K562 (cell line): Measurements from ENCODE around the gene CASKIN2. TPM values are rescaled to one million over a fixed set of nuclear protein-coding genes. Genes with fewer than 3 reads are reported as not detected.

Source experiments
- BRF1 ChIP-seq: IDR thresholded peaks from 3 replicates; pipeline ENCODE4 v1.6.1; 2011; ENCODE audit warnings: borderline replicate concordance, mild to moderate bottlenecking; ENCODE audit not compliant: insufficient read length; ENCODE audit errors: extremely low read depth
- CCAR2 ChIP-seq: fragments of 200-400 bp; formaldehyde crosslinking; IDR thresholded peaks from 2 replicates; pipeline ENCODE4 v1.6.1; 2017; ENCODE audit warnings: mild to moderate bottlenecking, low read depth, low read length
- CHCHD3 ChIP-seq: fragments of 250-450 bp; sonication (Bioruptor Pico); IDR thresholded peaks from 2 replicates; pipeline ENCODE4 v2.1.2; 2022; ENCODE audit warnings: mild to moderate bottlenecking
- ETV1 ChIP-seq: fragments of 450-650 bp; conservative IDR thresholded peaks from 2 replicates; pipeline ENCODE4 v1.6.1; 2016; ENCODE audit warnings: missing genetic modification characterization, control low read depth, low read depth, missing compliant biosample characterization
- GTF3C2 ChIP-seq: IDR thresholded peaks from 3 replicates; pipeline ENCODE4 v1.6.1; 2011; ENCODE audit warnings: borderline replicate concordance, mild to moderate bottlenecking, moderate library complexity; ENCODE audit not compliant: insufficient read length; ENCODE audit errors: extremely low read depth
- KAT7 ChIP-seq: sonication (generic); formaldehyde crosslinking; IDR thresholded peaks from 2 replicates; pipeline ENCODE4 v1.8.0; 2022; ENCODE audit warnings: missing genetic modification reagents, mild to moderate bottlenecking, borderline replicate concordance
- MBD2 ChIP-seq: sonication (generic); IDR thresholded peaks from 2 replicates; pipeline ENCODE4 v1.6.1; 2016; ENCODE audit warnings: low read depth, borderline replicate concordance
- NFIC ChIP-seq: fragments of 450-650 bp; IDR thresholded peaks from 2 replicates; pipeline ENCODE4 v1.6.1; 2017; ENCODE audit warnings: mild to moderate bottlenecking, inconsistent platforms
- NFIX ChIP-seq: fragments of 250-450 bp; sonication (Bioruptor Pico); IDR thresholded peaks from 2 replicates; pipeline ENCODE4 v1.4.0; 2020; ENCODE audit warnings: low read depth, mild to moderate bottlenecking, moderate library complexity
- PHTF2 ChIP-seq: fragments of 250-450 bp; sonication (Bioruptor Pico); IDR thresholded peaks from 2 replicates; pipeline ENCODE4 v1.5.0; 2021; ENCODE audit warnings: mild to moderate bottlenecking
- TOE1 ChIP-seq, 2 experiments: fragments of 450-650 bp in 1 of 2; sonication (generic) in 1 of 2; formaldehyde crosslinking in 1 of 2; IDR thresholded peaks; 2 replicates each; pipeline versions ENCODE4 v1.7.1 to v1.8.0; 2016 to 2022; ENCODE audit warnings: borderline replicate concordance in 2 of 2, mild to moderate bottlenecking in 2 of 2, antibody characterized with exemption in 1 of 2, inconsistent platforms in 1 of 2, low read depth in 1 of 2, missing genetic modification reagents in 1 of 2, moderate library complexity in 1 of 2
- UBTF ChIP-seq, 2 experiments: IDR thresholded peaks; 2 replicates each; pipeline ENCODE4 v1.6.1; 2012; ENCODE audit warnings: improper control_type of control experiment in 2 of 2, low read depth in 2 of 2, low read length in 2 of 2, borderline replicate concordance in 1 of 2
- USF1 ChIP-seq: sonication (generic); formaldehyde crosslinking; IDR thresholded peaks from 2 replicates; pipeline ENCODE4 v1.9.0; 2022; ENCODE audit warnings: mild to moderate bottlenecking, missing genetic modification reagents
- ZNF23 ChIP-seq: fragments of 250-450 bp; sonication (Bioruptor Pico); IDR thresholded peaks from 2 replicates; pipeline ENCODE4 v1.4.0; 2020; ENCODE audit warnings: mild to moderate bottlenecking
- ZNF384 ChIP-seq: IDR thresholded peaks from 2 replicates; pipeline ENCODE4 v1.6.1; 2012; ENCODE audit warnings: low read depth, low read length, improper control_type of control experiment
- ZNF655 ChIP-seq: fragments of 250-450 bp; sonication (Bioruptor Pico); IDR thresholded peaks from 2 replicates; pipeline ENCODE4 v1.5.0; 2021
- ZNF76 ChIP-seq: fragments of 250-450 bp; sonication (Bioruptor Pico); IDR thresholded peaks from 2 replicates; pipeline ENCODE4 v1.4.0; 2020; ENCODE audit warnings: mild to moderate bottlenecking, moderate library complexity, borderline replicate concordance
- polyA plus RNA-seq, 8 experiments: library from polyadenylated mRNA; depleted of rRNA in 4 of 8; stranded (reverse) in 5 of 8; unstranded in 3 of 8; fragments of >200 nt; fragmentation: Nextera tagmentation in 2 of 8; fragmentation: Illumina TruSeq in 1 of 8; extraction: Ambion mirVana in 2 of 8; extraction: Trizol in 1 of 8; gene quantifications; 2 replicates each; pipeline versions ENCODE4 v1.2.1 to v1.2.3, GENCODE V29; 2011 to 2014; ENCODE audit warnings: inconsistent platforms in 1 of 8, missing spikeins in 1 of 8
- total RNA-seq, 7 experiments: library from RNA; depleted of rRNA in 6 of 7; stranded (reverse); fragments of >200 nt in 6 of 7; fragmentation: Illumina TruSeq in 2 of 7; extraction: Trizol in 2 of 7; gene quantifications; 2 replicates each; pipeline versions ENCODE4 v1.2.1 to v1.2.3, GENCODE V29; 2011 to 2021; ENCODE audit warnings: low replicate concordance in 1 of 7

The CASKIN2 gene
- total and polyA plus RNA-seq, 9 of the 15 experiments (the other 6 are each of a cell fraction or from before 2014, with no cell fraction given) = 0.01 to 12.2 (median 2.1) TPM

- TF ChIP-seq BRF1 (no peak), PHTF2 (CRISPR knock-in tag) (no peak), CHCHD3 (CRISPR knock-in tag) (no peak), UBTF (IDR thresholded peaks at IDR 0.05; ENCODE audit: borderline replicate concordance in 1 of 2, low read depth in 2 of 2, low read length in 2 of 2) (peak; percentile 70 to 89; a peak in 3 of 4 replicates), ETV1 (no peak), ZNF23 (CRISPR knock-in tag) (no peak), USF1 (peak; percentile 53), KAT7 (peak; percentile 98; the same call in 1 of the 2 replicates), GTF3C2 (no peak), ZNF76 (CRISPR knock-in tag) (no peak; the same call in 1 of the 2 replicates), CCAR2 (no peak), ZNF655 (no peak), MBD2 (no peak; the same call in 1 of the 2 replicates), TOE1 (IDR thresholded peaks at IDR 0.05; ENCODE audit: borderline replicate concordance) (no peak), TOE1 (CRISPR knock-in tag; IDR thresholded peaks at IDR 0.05; ENCODE audit: borderline replicate concordance, low read depth) (peak; percentile 97), NFIC (no peak; the same call in 1 of the 2 replicates), NFIX (CRISPR knock-in tag) (no peak), ZNF384 (no peak)
Observed at GRCh38 chr17:75515496-75516254, at the start of gene CASKIN2 (continued).
